DOHH2 (cell line): Measurements from ENCODE around the gene ARID5B.

Experiments
- CTCF ChIP-seq: fragments of 200-600 bp; sonication (generic); IDR thresholded peaks from one replicate; pipeline ENCODE4 v1.5.1; 2014; ENCODE audit warnings: antibody characterized with exemption, mild to moderate bottlenecking, low read depth, low read length; ENCODE audit not compliant: poor library complexity, severe bottlenecking
- EZH2phosphoT487 ChIP-seq: fragments of 200-600 bp; sonication (generic); IDR thresholded peaks from 2 replicates; pipeline ENCODE4 v1.6.1; 2017; ENCODE audit warnings: borderline replicate concordance, mild to moderate bottlenecking, antibody characterized with exemption, low read length, moderate library complexity, mixed read lengths

GRCh38 chr10:61918140-61918539 is 16.6 kb downstream of the ARID5B start:
- TF ChIP-seq CTCF (no peak), EZH2phosphoT487 (no peak)
